Measurements from ENCODE around the gene EPN2.
A peak's percentile ranks its signal among the peaks of the same experiment; 100 is the strongest.

The EPN2 gene

GRCh38 chr17:19331134-19331533 is 94.0 kb downstream of the EPN2 start:
- no peak for DNase-seq (ENCODE audit: low read depth in 2 of 2)

GRCh38 chr17:19331543-19332245 is 94.5 kb downstream of the EPN2 start:
- DNase-seq (ENCODE audit: low read depth in 2 of 2), result no peak

GRCh38 chr17:19332371-19333131 is 95.4 kb downstream of the EPN2 start:
- no peak for DNase-seq (ENCODE audit: low read depth in 2 of 2)

GRCh38 chr17:19333132-19333440 is 95.9 kb downstream of the EPN2 start:
- DNase-seq (ENCODE audit: low read depth in 2 of 2), result no peak

- DNase-seq (ENCODE audit: low read depth in 2 of 2), result no peak
These were observed 96.6 kb downstream of the EPN2 start for GRCh38 chr17:19333736-19334290.

- DNase-seq (ENCODE audit: low read depth in 2 of 2), result no peak
These were observed 97.2 kb downstream of the EPN2 start for GRCh38 chr17:19334331-19334730.

GRCh38 chr17:19335951-19336631 is 98.9 kb downstream of the EPN2 start:
- no peak for DNase-seq (ENCODE audit: low read depth in 2 of 2)

GRCh38 chr17:19336938-19337711 is 100.0 kb downstream of the EPN2 start:
- DNase-seq (ENCODE audit: low read depth in 2 of 2), result no peak

- no peak for DNase-seq (ENCODE audit: low read depth in 2 of 2)
These were observed 100.5 kb downstream of the EPN2 start for GRCh38 chr17:19337712-19338023.

GRCh38 chr17:19338031-19338990 is 101.1 kb downstream of the EPN2 start:
- DNase-seq (ENCODE audit: low read depth in 2 of 2), result peak; percentile 34 to 41

- no peak for DNase-seq (ENCODE audit: low read depth in 2 of 2)
These were observed 102.2 kb downstream of the EPN2 start for GRCh38 chr17:19339341-19339815.

- no peak for DNase-seq (ENCODE audit: low read depth in 2 of 2)
These were observed 104.1 kb downstream of the EPN2 start for GRCh38 chr17:19341211-19341631.

GRCh38 chr17:19341641-19342610 is 104.8 kb downstream of the EPN2 start:
- no peak for DNase-seq (ENCODE audit: low read depth in 2 of 2)

GRCh38 chr17:19342611-19343255 is 105.6 kb downstream of the EPN2 start:
- no peak for DNase-seq (ENCODE audit: low read depth in 2 of 2)

GRCh38 chr17:19343256-19343630 is 106.1 kb downstream of the EPN2 start:
- no peak for DNase-seq (ENCODE audit: low read depth in 2 of 2)

GRCh38 chr17:19343671-19344151 is 106.5 kb downstream of the EPN2 start:
- no peak for DNase-seq (ENCODE audit: low read depth in 2 of 2)

- DNase-seq (ENCODE audit: low read depth in 2 of 2), result no peak
These were observed 107.3 kb downstream of the EPN2 start for GRCh38 chr17:19344311-19345066.

GRCh38 chr17:19345067-19345460 is 107.9 kb downstream of the EPN2 start:
- DNase-seq (ENCODE audit: low read depth in 2 of 2), result no peak
